HG02588 (cell line): Measurements from ENCODE around the gene ZNF75A.

ENCODE experiments used
- ATAC-seq: cut with Tn5 transposase; IDR thresholded peaks from one replicate; pipeline ENCODE4 v1.9.1; 2021; ENCODE audit warnings: mild to moderate bottlenecking, moderate library complexity; ENCODE audit not compliant: unreplicated experiment

The ZNF75A gene

GRCh38 chr16:3285131-3285530 lies 20.2 kb upstream of the ZNF75A start:
- no peak for ATAC-seq

- ATAC-seq: no peak
These were observed 15.2 kb upstream of the ZNF75A start for GRCh38 chr16:3289998-3290673.

- ATAC-seq: no peak
These were observed 12.7 kb upstream of the ZNF75A start for GRCh38 chr16:3292604-3293003.

- no peak for ATAC-seq
These were observed 10.1 kb upstream of the ZNF75A start for GRCh38 chr16:3295209-3295608.

GRCh38 chr16:3295783-3296182 lies 9.5 kb upstream of the ZNF75A start:
- no peak for ATAC-seq

GRCh38 chr16:3304370-3304769 lies 927 bp upstream of the ZNF75A start:
- no peak for ATAC-seq

- ATAC-seq: no peak
These were observed 781 bp downstream of the ZNF75A start for GRCh38 chr16:3306078-3306477.

GRCh38 chr16:3311496-3311895 lies 6.2 kb downstream of the ZNF75A start:
- ATAC-seq: no peak

GRCh38 chr16:3317315-3317999 lies 12.2 kb downstream of the ZNF75A start:
- no peak for ATAC-seq

GRCh38 chr16:3321816-3322215 lies 16.5 kb downstream of the ZNF75A start:
- ATAC-seq: no peak

GRCh38 chr16:3327514-3327913 lies 22.2 kb downstream of the ZNF75A start:
- ATAC-seq: no peak

- no peak for ATAC-seq
These were observed 22.8 kb downstream of the ZNF75A start for GRCh38 chr16:3328104-3328503.

GRCh38 chr16:3328643-3329042 lies 23.3 kb downstream of the ZNF75A start:
- no peak for ATAC-seq

GRCh38 chr16:3346041-3346440 lies 40.7 kb downstream of the ZNF75A start:
- ATAC-seq: no peak

GRCh38 chr16:3347586-3347985 lies 42.3 kb downstream of the ZNF75A start:
- no peak for ATAC-seq

GRCh38 chr16:3348547-3349167 lies 43.4 kb downstream of the ZNF75A start:
- no peak for ATAC-seq

- ATAC-seq: no peak
These were observed 43.9 kb downstream of the ZNF75A start for GRCh38 chr16:3349175-3349574.

GRCh38 chr16:3355589-3355988 lies 50.3 kb downstream of the ZNF75A start, which contains the start of gene OR2C1:
Gene OR2C1 (plus strand): TSS chr16:3355889. CDS start chr16:3355941, 52 bp downstream.
- no peak for ATAC-seq

GRCh38 chr16:3356118-3356517 lies 50.8 kb downstream of the ZNF75A start:
- no peak for ATAC-seq

GRCh38 chr16:3358871-3359270 lies 53.6 kb downstream of the ZNF75A start:
- ATAC-seq: no peak

GRCh38 chr16:3362931-3363330 lies 57.6 kb downstream of the ZNF75A start:
- no peak for ATAC-seq

- ATAC-seq: no peak
These were observed 58.5 kb downstream of the ZNF75A start for GRCh38 chr16:3363793-3364192.
